ENCODE data around the gene KCNQ1. TPM values are rescaled to one million over a fixed set of nuclear protein-coding genes. Genes with fewer than 3 reads are reported as not detected.

Gene KCNQ1
- total and polyA plus RNA-seq, 2 donors (not counting 3 experiments of a cell fraction or from before 2014, with no cell fraction given), result 0.07 to 0.09 TPM

DNA sequence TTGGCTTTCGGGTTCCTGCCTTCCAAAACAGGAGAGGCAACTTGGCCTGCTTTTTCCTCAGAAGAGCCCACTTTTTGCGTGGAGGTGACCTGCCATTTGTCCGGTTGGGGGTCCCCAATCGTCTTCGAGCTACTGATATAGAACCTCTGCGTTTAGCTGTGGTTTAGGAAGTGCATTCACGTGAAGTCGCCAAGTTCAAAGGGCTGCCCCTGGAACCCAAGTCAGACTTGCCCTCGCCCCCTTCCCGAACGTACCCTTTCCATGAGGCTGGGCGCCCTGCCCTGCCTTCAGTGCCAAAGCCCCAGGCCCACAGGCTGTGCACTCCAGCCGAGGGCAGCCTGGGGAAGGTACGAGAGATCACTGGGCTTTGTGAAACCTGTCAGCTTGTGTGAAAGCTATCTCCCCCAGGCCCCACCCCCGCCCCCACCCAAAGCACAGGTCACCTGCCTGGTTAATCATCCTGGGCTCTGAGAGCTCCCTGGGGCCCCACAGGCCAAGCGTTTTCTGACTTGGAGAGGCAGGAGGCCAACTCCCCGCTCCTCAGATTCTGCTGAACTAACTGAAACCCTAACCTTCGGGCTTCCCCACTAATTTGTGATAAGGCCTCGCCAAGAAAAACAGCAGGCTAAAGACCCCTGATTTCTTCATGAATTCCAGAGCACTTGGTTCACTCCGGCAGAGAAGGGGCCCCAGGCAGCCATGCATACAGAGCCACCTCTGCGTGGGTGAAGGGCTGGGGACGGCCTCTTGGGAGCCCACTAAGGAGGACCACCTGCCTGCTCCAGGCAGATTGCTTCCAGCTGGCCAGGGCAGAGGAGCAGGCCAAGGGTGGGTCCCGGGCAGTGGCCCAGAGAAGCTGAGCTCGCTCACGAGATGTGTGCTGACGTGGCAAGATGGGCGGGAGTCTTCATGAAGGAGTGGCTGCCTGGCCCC lies 280.8 kb downstream of the KCNQ1 start:
- dilution Hi-C loops (cut with MboI; ENCODE audit: extremely low pct_ligation_motif_present, low sequenced_read_pairs) (no loop called here), intact Hi-C loops (cut with micrococcal nuclease) (no loop called here)
- Histone ChIP-seq H3K4me1 (ENCODE audit: control insufficient read depth, extremely low read depth, insufficient read depth, low read length) (no peaks in the 10 kb centered on the region), H3K27ac (ENCODE audit: insufficient read depth, low read depth, low read length) (no peak overlapping the region), H3K27me3 (ENCODE audit: control insufficient read depth in 2 of 2, insufficient read depth in 2 of 2, low read length in 2 of 2) (peaks cover 0 to 3% of the 10 kb centered on the region in 2 experiments), H3K9ac (replicated peaks; ENCODE audit: extremely low read depth, insufficient read depth, low read length) (no peak overlapping the region), H2AFZ (ENCODE audit: low read depth, low read length) (no peak overlapping the region), H3K4me3 (replicated peaks in 1 of 3; ENCODE audit: insufficient read depth in 1 of 3, low read depth in 1 of 3, low read length in 3 of 3) (no peak overlapping the region), H3K9me3 (replicated peaks; ENCODE audit: control insufficient read depth, insufficient read depth, low read length) (no peaks in the 10 kb centered on the region), H3K4me2 (ENCODE audit: insufficient read depth, low read length) (no peak overlapping the region), H4K20me1 (replicated peaks; ENCODE audit: control insufficient read depth, extremely low read depth, insufficient read depth, low read length) (no peaks in the 10 kb centered on the region), H3K9me1 (replicated peaks; ENCODE audit: control insufficient read depth, extremely low read depth, insufficient read depth, low read length) (no peaks in the 10 kb centered on the region), H3K79me2 (ENCODE audit: control insufficient read depth, insufficient read depth, low read length) (no peaks in the 10 kb centered on the region), H3K36me3 (ENCODE audit: control insufficient read depth in 2 of 2, extremely low read depth in 1 of 2, insufficient read depth in 2 of 2, low read length in 2 of 2) (no peaks in the 10 kb centered on the region)
- BruUV-seq (replicated peaks), result no TSS peak
- TF ChIP-seq, protein P1, sequence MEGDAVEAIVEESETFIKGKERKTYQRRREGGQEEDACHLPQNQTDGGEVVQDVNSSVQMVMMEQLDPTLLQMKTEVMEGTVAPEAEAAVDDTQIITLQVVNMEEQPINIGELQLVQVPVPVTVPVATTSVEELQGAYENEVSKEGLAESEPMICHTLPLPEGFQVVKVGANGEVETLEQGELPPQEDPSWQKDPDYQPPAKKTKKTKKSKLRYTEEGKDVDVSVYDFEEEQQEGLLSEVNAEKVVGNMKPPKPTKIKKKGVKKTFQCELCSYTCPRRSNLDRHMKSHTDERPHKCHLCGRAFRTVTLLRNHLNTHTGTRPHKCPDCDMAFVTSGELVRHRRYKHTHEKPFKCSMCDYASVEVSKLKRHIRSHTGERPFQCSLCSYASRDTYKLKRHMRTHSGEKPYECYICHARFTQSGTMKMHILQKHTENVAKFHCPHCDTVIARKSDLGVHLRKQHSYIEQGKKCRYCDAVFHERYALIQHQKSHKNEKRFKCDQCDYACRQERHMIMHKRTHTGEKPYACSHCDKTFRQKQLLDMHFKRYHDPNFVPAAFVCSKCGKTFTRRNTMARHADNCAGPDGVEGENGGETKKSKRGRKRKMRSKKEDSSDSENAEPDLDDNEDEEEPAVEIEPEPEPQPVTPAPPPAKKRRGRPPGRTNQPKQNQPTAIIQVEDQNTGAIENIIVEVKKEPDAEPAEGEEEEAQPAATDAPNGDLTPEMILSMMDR (IDR thresholded peaks at IDR 0.05; ENCODE audit: extremely low read depth in 1 of 2, insufficient read depth in 1 of 2, low read depth in 1 of 2, low read length in 2 of 2), result no peak
- TF ChIP-seq MYC (IDR thresholded peaks at IDR 0.05; ENCODE audit: low read depth, low read length) (no peak), EZH2 (IDR thresholded peaks at IDR 0.05; ENCODE audit: borderline replicate concordance, low read depth, low read length, severe bottlenecking) (no peak), JUN (IDR thresholded peaks at IDR 0.05; ENCODE audit: borderline replicate concordance, insufficient read depth, insufficient read length, low read depth) (no peak), POLR2A (IDR thresholded peaks at IDR 0.05; ENCODE audit: low read depth, low read length) (no peak), GATA2 (IDR thresholded peaks at IDR 0.05; ENCODE audit: insufficient read depth, insufficient read length, low read depth, low read length) (no peak), POLR2AphosphoS5 (IDR thresholded peaks at IDR 0.05; ENCODE audit: insufficient read depth, low read depth, low read length) (no peak), FOS (IDR thresholded peaks at IDR 0.05; ENCODE audit: borderline replicate concordance, insufficient read depth, low read length) (no peak)
- TF ChIP-seq, protein P2, sequence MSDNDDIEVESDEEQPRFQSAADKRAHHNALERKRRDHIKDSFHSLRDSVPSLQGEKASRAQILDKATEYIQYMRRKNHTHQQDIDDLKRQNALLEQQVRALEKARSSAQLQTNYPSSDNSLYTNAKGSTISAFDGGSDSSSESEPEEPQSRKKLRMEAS (IDR thresholded peaks at IDR 0.05; ENCODE audit: insufficient read depth, insufficient read length), result no peak
- DNase-seq (ENCODE audit: low read depth, low spot score) (no peak), FAIRE-seq (no peak)
- POLR2A ChIA-PET, result no interaction called here
- CTCF ChIA-PET, result no interaction called here
